Measurements from ENCODE around the gene PACRG.
A peak's percentile ranks its signal among the peaks of the same experiment; 100 is the strongest.

The PACRG gene

DNA sequence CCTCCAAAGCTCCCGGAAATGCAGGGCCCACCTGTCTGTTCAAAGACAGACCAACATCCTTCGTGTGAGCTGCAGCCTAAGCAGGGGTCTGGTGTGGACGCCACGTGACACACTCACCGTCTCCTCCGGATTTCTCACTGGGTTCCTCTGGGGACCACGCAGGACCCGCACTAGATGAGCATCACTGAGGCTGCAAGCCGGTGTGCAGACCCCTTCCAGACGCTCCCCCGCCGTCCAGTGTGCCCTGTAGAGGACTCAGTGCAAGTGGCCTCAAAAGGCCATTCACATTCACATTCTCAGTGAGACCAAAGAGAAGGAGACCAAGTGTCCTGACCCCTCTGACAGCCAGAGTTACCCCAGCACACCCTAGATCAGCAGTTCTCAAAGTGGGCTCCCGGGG is 595.5 kb downstream of the PACRG start:
- FAIRE-seq, result no peak

DNA sequence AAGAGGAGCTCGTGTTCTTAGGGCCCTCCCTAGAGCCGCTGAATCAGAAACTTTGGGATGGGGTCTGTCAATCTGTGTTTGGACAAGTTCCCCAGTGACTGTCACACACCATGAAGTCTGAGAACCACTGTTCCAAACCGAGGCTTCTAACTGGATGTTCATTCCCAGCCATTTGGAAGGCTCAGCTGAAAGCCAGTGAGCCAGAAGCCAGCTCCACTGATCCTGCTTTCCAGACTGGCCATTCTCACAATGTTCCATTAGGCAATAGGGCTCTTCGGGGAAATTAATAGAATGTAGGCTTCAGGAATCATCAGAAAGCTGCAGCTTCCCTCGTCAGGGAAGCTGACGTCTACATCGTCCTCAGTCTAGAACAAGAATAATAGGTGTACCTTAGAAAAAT is 595.9 kb downstream of the PACRG start:
- FAIRE-seq, result no peak

DNA sequence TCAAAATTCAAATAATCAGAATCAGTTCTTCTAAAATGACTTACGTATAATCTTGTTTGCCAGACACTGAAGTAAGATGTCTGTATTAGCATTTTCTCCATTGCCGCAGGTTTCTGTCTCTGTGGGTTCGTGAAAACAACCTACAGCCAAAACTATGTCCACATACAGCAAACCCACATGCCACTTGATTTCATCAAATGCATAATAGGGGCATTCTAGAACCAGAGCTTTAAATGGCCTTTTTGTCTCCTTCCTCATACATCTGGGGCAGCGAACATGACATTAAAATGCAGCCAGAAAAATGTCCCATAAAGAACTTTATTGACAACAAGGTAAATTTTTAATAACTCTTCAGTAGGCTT is 596.5 kb downstream of the PACRG start:
- peak; percentile 36 for FAIRE-seq

DNA sequence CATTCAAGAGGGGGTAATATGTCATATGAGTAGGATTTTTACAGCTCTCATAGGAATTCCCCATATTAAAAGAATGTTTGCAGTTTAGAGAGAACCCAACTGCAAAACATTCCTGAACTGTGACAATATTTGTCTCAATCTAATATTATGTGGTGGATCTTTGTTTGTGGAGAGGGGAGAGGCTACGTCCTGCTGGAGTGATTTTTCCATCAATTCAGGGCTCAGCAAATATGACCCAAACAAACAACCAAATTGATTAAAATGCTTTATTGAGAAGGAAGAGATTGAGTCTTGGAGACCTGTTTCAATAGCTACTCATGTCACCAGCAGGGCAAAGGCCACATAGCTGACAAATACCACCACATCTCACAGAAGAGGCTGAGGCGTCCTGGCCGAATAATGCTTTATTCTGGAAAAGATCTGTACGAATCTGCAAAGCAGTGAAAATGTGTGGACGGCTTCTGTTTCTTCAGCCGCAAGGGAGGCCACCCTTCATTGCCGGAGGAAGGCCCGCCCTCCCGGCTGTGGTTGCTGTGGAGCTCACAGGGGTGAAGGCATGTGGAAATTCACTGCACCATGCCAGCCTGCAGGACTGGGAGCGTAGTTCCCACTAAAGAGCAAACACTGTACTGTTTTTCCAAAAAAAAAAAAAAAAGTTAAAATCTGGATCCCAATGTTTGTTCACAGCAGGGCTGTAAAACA is 597.1 kb downstream of the PACRG start:
- FAIRE-seq, result no peak

DNA sequence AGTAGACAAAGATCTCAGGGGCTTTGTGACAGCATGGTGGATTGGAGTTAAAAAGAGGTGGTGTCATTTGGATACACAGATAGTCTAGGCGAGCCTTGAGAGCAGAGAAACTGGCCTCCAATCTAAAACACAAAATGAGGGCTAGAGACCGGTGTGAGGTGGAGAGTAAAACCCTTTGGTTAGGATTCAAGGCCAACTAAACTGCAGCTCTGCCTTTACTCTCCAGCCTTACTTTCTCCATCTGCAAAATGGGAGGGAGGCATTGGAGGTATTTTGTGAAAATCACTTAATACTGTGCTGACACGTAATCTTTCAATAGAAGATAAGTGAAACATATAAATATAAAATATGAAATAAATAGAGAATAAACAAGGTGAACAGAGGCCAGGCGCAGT is 597.6 kb downstream of the PACRG start:
- FAIRE-seq, result no peak

DNA sequence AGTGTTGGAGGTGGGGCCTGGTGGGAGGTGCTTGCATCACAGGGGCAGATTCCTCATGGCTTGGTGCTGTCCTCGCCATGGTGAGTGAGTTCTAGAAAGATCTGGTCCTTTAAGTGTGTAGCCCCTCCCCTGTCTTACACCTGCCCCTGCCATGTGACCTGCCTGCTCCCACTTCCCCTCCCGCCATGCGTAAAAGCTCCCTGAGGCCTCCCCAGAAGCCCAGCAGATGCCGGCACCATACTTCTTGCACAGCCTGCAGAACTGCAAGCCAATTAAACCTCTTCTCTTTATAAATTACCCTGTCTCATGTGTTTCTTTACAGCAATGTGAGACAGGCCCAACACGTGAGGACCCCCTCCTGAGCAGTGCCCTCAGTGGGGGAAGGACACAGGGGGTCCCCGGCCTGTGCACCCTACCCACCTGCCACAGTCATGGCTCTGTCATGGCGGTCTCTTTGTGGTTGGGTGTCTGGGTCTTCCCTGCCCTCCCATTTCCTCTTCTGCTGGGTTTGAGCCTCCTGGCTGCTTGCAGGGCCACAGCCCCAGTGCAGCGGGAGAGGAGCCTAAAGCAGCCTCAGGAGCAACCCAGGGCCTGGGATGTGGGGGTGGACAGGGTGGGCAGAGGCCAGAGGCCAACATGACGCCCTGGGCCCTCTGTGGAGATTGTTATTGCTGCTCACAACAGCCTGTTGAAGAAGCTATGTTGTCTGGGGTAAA is 599.5 kb downstream of the PACRG start:
- no peak for FAIRE-seq

DNA sequence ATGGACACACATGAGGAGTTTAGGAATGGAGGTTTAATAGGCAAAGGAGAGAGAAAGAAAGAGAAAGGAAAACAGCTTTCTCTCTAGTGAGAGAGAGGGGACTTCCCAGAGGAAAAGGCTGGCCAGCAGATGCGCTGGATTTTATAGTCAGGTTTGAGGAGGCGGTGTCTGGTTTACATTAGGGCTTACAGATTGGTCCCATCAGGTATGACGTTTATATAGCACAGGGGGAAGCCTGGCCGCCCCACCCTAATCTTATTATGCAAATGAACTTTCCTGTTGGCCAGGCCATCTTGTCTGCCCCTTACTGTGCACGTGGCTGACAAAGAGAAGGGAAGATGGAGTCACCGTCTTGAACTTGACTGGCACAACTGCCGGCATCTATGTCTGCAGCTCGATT is 600.1 kb downstream of the PACRG start:
- no peak for FAIRE-seq

DNA sequence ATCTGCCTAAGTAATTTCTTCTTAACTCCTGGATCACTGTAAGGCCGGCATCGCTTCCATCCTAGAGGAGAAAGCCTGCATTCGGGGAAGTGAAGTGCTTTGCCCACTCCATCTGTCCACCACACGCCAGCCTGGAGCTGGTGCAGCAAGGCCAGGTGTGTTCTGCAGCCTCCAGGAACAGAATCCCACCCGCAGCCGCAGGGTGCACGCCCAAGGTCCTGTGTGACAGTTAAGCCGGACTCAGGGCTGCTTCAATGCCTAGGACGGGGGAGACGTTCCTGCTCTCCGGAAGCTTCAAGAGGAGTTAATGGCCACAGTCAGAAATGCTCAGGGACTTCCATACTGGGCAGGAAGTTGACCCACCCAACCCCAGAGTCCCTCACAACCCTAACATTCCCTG is 600.6 kb downstream of the PACRG start:
- FAIRE-seq, result no peak

DNA sequence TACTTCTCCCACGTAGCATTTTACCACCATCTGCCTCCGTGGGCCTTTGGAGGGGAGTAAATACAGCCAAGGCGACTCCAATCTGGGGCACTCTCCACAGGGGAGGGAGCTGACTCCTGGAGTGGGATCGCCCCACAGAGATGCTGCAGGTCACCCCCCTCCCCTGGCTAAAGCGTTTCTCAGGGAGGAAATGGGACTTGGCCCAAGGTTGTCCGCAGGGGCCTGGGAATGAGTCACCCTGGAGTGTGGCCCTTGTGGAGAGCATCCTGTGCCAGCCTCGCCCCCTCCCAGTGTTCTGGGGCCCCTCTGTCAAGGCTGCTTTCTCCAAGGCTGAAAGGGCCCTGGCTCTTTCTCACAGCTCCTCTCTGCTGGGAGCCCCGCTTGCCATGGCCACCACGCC is 602.2 kb downstream of the PACRG start:
- no peak for FAIRE-seq

DNA sequence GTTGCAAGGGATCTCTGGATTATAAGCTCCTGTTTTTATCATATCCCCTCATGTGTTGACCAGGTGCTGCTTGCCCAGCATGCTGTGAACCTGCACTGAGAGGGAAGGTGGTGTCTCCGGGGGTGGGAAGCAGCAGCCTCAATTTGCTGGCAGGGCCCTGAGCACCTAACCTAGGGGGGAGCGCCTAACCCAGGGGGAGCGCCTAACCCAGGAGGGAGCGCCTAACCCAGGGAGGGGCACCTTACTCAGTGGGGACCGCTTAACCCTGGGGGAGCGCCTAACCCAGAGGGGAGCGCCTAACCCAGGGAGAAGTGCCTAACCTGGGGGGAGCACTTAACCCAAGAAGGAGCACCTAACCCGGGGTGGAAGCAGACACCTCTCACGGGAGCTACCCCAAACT is 603.5 kb downstream of the PACRG start:
- no peak for FAIRE-seq

DNA sequence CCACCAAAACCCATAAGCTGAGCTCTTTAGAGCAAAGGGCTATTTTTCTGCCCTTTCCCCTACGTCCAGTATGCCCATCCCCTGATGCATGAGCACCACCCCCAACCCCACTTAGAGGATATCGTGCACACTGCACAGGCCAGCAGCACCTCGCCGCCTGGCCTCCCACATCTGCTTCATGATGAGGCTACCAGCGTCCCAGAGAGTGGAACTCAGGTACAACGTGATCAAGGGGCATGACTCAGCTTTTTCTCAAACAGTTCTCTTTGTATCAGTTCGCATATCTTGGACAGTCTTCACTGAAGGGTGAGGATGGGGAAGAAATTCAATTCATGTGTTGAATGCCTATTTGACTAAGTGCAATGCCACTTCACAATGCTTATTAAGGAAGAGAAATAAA is 604.8 kb downstream of the PACRG start:
- no peak for FAIRE-seq

DNA sequence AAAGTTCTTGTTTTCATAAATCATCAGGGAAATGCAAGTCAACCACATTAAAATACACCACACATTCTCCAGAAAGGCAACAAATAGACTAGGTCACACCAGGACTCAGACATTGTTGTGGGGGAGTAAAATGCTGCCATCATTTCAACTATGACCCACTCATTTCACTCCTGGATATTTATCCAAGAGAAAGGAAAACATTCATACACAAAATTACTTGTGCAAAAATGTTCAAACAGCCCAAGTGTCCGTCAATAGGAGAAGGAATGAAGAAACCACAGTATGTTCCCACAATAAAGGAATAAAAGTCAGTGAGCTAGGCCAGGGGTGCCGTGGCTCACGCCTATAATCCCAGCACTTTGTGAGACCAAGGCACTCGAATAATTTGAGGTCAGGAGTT is 605.3 kb downstream of the PACRG start:
- no peak for FAIRE-seq

DNA sequence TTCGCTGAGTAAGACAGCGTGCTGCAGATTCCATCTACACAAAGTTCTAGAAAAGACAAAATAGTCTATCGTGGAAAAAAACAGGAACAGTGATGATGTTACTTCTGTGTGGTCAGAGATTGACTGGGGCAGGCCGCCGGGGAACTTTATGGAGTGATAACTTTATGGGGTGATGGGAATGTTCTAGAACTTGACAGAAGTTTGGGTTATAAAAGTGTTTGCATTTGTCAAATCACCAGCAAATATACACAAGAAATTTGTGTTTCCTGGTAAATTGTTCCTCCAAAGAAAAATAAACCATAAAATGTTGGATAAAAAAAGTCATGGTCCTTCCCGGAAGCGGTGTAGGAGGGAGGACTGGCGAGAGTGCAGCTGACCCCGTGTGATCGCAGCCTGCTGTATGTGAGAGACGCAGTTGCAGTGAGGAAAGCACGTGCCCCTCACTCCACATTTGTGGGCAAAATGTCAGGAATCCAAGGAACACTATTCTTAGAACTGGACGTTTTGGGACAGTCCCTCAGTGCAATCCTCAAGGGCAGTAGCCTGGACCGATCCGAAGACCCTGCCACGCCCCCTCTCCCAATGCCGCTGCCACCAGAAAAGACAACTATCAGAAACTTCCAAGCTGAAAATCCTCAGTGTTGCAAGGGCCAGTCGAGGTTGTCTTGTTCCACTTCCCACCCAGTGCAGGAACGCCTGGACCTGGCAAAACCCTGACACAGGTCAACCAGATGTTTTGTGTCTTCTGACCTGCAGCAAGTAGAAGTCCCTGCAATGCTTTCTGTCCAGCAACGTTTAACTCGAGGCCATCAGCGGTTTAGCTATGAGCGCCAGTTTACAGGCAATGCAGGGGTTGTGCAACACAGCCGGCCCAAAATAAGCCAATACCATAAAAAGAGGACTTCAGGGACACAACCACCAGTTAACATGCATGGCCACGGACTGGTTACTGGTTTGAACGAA is 606.2 kb downstream of the PACRG start:
- FAIRE-seq, result no peak

DNA sequence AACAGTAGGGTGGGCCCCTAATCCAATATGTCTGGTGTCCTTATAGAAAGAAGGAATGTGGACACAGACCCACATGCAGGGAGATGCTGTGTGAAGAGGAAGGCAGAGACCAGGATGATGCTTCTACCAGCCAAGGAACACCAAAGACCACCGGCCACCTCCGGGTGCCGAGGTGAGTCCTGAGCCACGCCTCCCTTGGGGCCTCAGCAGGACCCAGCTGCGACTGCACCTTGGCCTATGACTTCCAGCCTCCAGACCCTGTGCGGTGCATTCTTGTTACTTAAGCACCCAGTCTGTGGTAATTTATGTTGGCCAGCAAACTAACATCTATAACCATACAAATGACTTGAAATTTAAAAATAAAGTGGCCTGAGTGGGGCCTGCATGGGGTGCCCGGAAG is 607.3 kb downstream of the PACRG start:
- no peak for FAIRE-seq

DNA sequence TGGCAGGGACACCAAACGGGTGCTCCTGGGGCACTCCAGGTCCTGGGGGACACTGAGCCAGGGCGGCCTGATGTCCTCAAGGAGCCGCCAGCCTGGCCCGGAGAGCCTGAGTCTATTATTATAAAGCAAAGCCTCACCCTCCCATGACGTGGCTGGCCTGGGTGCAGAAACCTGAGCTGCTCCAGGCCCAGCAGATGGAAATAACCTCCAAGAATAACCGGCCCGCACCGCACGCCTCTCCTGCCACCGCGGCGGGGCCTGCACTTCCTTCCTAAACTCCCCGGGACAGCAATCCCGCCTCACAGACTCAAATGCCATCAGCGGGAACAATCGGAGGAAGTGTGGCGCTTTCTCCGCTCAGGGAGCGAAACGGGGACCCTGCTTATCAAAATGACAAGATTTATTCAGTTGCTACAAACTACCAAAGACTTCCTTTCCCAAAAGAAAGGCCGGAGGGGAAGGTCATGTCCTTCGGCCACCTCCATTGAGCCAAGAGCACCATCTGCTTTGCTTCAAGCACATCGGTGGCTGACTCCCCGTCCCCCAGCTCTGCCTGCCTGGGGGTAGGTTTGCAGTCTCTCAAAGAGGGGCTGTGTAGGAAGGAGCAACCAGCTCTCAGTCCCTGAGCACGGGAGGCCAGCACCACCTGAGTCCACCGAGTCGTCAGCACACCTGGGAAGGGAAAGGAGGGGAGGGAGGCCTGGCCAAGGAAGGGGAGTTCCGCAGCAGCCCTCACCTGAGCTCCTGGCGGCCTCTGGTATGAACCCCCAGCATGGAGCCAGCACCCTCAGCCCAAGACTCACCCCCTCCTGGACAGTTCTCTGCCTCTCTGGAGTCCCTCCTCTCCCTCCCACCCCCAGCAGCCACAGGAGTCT is 608.1 kb downstream of the PACRG start:
- FAIRE-seq, result no peak

DNA sequence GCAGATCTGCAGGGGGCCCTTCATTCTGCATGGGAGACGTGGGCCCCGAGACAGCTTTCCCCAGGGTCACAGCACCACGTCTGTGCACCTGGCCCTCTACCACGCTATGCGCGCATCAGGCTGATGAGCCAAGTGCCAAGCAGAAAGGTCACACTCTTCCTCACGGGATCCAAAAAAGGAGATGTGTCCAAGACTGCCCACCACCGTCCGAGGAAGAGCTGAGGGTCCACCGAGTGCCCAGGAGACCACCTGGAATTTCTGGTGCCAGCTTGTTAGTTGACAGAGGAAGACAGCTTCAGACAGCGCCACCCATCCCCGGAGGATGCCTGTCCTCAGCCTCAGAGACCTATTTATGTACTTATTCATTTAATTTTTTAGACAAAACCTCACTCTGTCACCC is 609.2 kb downstream of the PACRG start:
- FAIRE-seq, result no peak

DNA sequence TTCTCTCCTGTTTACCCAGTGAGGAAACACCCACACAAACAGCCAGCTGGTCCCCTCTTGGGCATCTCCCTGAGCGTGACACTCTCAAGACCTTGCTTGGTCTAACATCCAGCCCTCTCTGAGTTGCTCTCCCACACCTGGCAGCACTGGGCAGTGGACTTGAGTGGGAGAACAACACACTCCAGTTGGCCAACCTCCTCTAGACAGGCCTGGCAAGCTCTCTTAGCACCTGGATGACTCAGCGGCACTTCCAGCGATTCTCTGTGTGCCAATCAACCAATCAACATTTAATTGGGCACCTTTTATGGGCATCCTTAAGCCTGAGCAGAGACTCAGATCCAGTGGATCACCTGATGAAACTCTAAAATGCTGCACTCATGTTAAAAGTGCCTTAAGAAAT is 610.2 kb downstream of the PACRG start:
- no peak for FAIRE-seq

DNA sequence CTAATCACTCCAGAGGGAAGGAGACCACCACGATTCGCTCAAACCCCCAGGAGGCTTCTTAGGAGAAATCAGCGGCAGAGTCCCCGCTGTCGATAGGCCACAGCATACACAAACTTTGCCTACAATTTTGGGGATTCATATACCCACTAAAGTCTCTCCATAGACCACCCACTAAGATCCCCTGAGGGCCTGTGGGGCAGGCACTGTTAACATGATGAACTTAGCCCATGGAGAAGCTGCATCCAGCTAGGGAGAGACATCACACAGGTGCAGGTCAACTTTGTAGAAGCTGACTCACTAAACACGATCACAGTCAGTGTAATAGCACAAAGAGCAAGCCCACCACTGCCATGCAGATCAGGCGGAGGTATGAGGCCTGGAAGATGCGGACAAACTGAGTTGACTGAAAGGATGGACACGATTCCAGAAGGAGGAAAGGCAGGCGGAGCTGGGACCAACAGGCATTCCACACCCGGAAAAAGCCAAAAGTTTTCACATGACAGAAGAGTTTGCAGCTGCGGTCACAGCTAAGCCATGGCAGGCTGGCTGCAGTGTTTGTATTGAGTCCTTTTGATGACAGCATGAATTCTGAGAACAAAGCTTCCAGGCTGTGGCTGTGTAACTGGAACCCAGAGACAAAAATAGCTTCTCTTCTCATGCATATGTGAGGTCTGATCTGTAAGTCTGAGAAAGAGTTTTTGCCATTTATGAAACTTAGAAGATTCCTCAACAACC is 611.1 kb downstream of the PACRG start:
- no peak for FAIRE-seq

DNA sequence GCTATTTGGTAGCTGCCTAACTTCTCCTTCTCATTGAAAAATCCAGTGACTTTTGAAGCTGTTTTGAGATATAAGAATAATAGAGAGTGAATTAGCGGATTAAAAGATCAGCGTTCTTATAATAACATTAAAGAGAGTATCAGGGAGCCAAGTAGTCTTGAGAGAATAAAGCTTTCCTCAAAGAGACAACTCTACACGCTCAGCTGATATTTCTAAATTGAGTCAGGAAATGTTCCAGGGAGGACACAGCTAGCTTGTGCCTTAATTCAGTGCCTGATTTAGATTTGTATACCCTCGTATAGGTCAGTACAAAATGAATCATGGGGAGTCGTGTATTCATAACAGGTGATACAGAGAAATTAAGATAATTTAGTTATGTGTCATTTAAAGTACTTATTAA is 611.7 kb downstream of the PACRG start:
- FAIRE-seq, result no peak

DNA sequence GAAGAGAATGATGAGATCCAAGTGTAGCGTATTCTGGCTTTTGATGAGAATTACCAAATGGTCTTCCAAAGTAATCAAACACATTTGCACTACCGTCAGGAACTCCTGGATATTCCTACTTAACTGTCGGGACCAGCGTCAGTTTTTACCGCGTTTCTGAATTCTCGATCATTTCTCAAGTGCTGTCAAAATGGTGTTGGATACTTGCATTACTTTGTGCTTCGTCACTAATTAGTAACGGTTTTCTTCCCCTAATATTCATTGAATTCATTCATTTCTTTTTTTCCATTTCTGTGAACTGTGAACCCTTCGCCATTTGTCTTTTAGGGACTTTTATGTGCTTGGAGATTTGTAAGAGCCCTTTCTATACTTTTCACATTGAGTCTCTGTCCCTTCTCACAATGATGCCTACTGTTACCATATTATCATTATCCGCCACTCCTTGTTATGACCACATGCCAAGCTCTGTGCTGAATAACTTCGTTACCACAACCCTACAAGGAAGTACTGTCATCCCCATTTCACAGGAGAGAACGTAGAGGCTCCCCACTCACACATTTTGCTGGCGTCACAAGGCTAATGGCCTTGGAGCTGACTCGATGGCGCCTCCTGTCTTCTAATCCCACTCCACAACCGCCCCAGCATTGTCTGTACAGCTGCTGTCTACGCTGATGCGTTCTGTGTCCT is 612.6 kb downstream of the PACRG start:
- no peak for FAIRE-seq

All from islet of Langerhans (tissue), 1 donor.